Esophagus squamous epithelium (tissue), 5 donors: Measurements from ENCODE around the gene MRPL44. TPM values are rescaled to one million over a fixed set of nuclear protein-coding genes. Genes with fewer than 3 reads are reported as not detected.
A peak's percentile ranks its signal among the peaks of the same experiment; 100 is the strongest.

Experiments used
- DNase-seq: peaks from one replicate; lab custom pipeline; 2025; lab: John Stamatoyannopoulos, UW
- H3K27ac ChIP-seq, 4 donors: fragments of 200-600 bp; sonication (generic); one replicate each; pipeline ENCODE4 v1.5.1; 2016 to 2019; ENCODE audit warnings: mild to moderate bottlenecking in 1 of 4
- H3K27me3 ChIP-seq, 4 donors: fragments of 200-600 bp; sonication (generic); 1 replicate in 3 of 4; 2 replicates in 1 of 4; pipeline versions ENCODE4 v1.5.1 to v1.6.0; 2017 to 2021; ENCODE audit warnings: antibody characterized with exemption in 1 of 4
- H3K36me3 ChIP-seq, 3 donors: fragments of 200-600 bp; sonication (generic); one replicate each; pipeline ENCODE4 v1.5.1; 2016 to 2019
- H3K4me1 ChIP-seq, 3 donors: fragments of 200-600 bp; sonication (generic); one replicate each; pipeline ENCODE4 v1.5.1; 2017 to 2019
- H3K4me3 ChIP-seq, 4 donors: fragments of 200-600 bp; sonication (generic); 1 replicate in 3 of 4; 2 replicates in 1 of 4; pipeline ENCODE4 v1.5.1; 2016 to 2019; ENCODE audit warnings: mild to moderate bottlenecking in 2 of 4, moderate library complexity in 1 of 4
- H3K9me3 ChIP-seq, 3 donors: fragments of 200-600 bp; sonication (generic); one replicate each; pipeline ENCODE4 v1.5.1; 2016 to 2019
- CTCF ChIP-seq, 6 experiments: fragments of 450-650 bp in 4 of 6; fragments of 200-600 bp in 2 of 6; sonication (generic) in 2 of 6; IDR thresholded peaks; one replicate each; pipeline ENCODE4 v1.5.1; 2016 to 2019; ENCODE audit warnings: antibody characterized with exemption in 6 of 6, mild to moderate bottlenecking in 4 of 6, moderate library complexity in 4 of 6
- POLR2A ChIP-seq, 4 donors: fragments of 450-650 bp; IDR thresholded peaks; one replicate each; pipeline ENCODE4 v1.6.1; 2017; ENCODE audit warnings: antibody characterized with exemption in 4 of 4, mild to moderate bottlenecking in 4 of 4, moderate library complexity in 3 of 4
- WGBS, 2 donors: methylation state at CpG; one replicate each; pipeline ENCODE4 v1.1.5; 2018; 5-methylcytosine and 5-hydroxymethylcytosine counted together
- intact Hi-C: fragments of 100-400 bp; cut with DNase I; formaldehyde crosslinking; loops from one replicate; pipeline ENCODE4 v1.15.0; 2022
- total RNA-seq, 4 donors: library from RNA; depleted of rRNA; stranded (reverse); fragments of >200 nt; gene quantifications; one replicate each; pipeline ENCODE4 v1.1.0, GENCODE V29; 2016
- donor health status: DM: yes; HTN: yes; CAD: no.

MRPL44 gene
- total RNA-seq, 4 donors from 2014 or later, result 18.5 to 35.6 (median 23.5) TPM

- Histone ChIP-seq H3K27me3 (no peaks in the 10 kb centered on the region), H3K36me3 (no peaks in the 10 kb centered on the region), H3K27ac (no peak overlapping the region), H3K4me1 (peaks cover 0 to 44% (median 11%) of the 10 kb centered on the region in 3 donors), H3K9me3 (no peaks in the 10 kb centered on the region), H3K4me3 (no peak overlapping the region)
- 33 to 37% methylated on average over 5 of the region's 5 CpGs for WGBS, 2 donors
- no peak for DNase-seq
- intact Hi-C loops, result no loop called here
- TF ChIP-seq POLR2A (IDR thresholded peaks at IDR 0.05), result no peak
- TF ChIP-seq CTCF (IDR thresholded peaks at IDR 0.05), result no peak
These were observed 9.5 kb upstream of the MRPL44 start for GRCh38 chr2:223947711-223948205.

- H3K4me3 ChIP-seq, result no peak overlapping the region
- WGBS, 2 donors, result 51 to 73% methylated on average over 2 of the region's 3 CpGs
- peaks cover 0 to 33% (median 3%) of the 10 kb centered on the region in 3 donors for H3K4me1 ChIP-seq
- no peaks in the 10 kb centered on the region for H3K36me3 ChIP-seq
- no peaks in the 10 kb centered on the region for H3K9me3 ChIP-seq
- H3K27ac ChIP-seq, result no peak overlapping the region
- DNase-seq, result no peak
- H3K27me3 ChIP-seq, result no peaks in the 10 kb centered on the region
- intact Hi-C loops, result no loop called here
- TF ChIP-seq POLR2A (IDR thresholded peaks at IDR 0.05) (no peak), CTCF (IDR thresholded peaks at IDR 0.05) (no peak)
These were observed 7.9 kb upstream of the MRPL44 start for GRCh38 chr2:223949241-223949840.

GRCh38 chr2:223950448-223951347 lies 6.6 kb upstream of the MRPL44 start:
- H3K9me3 ChIP-seq, result no peaks in the 10 kb centered on the region
- DNase-seq, result no peak
- TF ChIP-seq CTCF (IDR thresholded peaks at IDR 0.05) (no peak), POLR2A (IDR thresholded peaks at IDR 0.05) (no peak)
- no peak overlapping the region for H3K27ac ChIP-seq
- peaks cover 0 to 26% (median 2%) of the 10 kb centered on the region in 3 donors for H3K4me1 ChIP-seq
- H3K27me3 ChIP-seq, result no peaks in the 10 kb centered on the region
- intact Hi-C loops, result no loop called here
- H3K36me3 ChIP-seq, result no peaks in the 10 kb centered on the region
- WGBS, 2 donors, result 51 to 63% methylated on average over 3 of the region's 3 CpGs
- no peak overlapping the region for H3K4me3 ChIP-seq

- intact Hi-C loops, result no loop called here
- Histone ChIP-seq H3K27me3 (no peaks in the 10 kb centered on the region), H3K4me3 (no peak overlapping the region), H3K9me3 (no peaks in the 10 kb centered on the region), H3K4me1 (peaks cover 7 to 31% (median 7%) of the 10 kb centered on the region in 3 donors), H3K36me3 (no peaks in the 10 kb centered on the region), H3K27ac (peak overlapping the region in 1 of 4 donors; percentile 34)
- TF ChIP-seq POLR2A (IDR thresholded peaks at IDR 0.05) (no peak), CTCF (IDR thresholded peaks at IDR 0.05) (no peak)
- WGBS, 2 donors, result 70 to 79% methylated on average over 6 of the region's 6 CpGs
- no peak for DNase-seq
These were observed 4.8 kb upstream of the MRPL44 start for GRCh38 chr2:223952280-223952968.
